H1 (cell line): ENCODE results near the gene NR5A1. TPM values are rescaled to one million over a fixed set of nuclear protein-coding genes. Genes with fewer than 3 reads are reported as not detected.

Experiments
- CTCF ChIA-PET: fragments of 300-600 bp; sonication (Branson Sonifier 250); formaldehyde crosslinking; loops from one replicate; lab custom pipeline; 2021; ENCODE audit not compliant: partially characterized antibody; lab: Charles Lee
- POLR2A ChIA-PET: fragments of 300-600 bp; sonication (Branson Sonifier 250); formaldehyde crosslinking; loops from one replicate; lab custom pipeline; 2021; ENCODE audit warnings: inconsistent platforms; ENCODE audit not compliant: partially characterized antibody; lab: Charles Lee
- DNase-seq, 2 experiments: peaks; one replicate each; pipeline versions ENCODE4 v3.0.0 to v3.0.0-alpha.2; 2010 to 2022; ENCODE audit warnings: low spot score in 2 of 2, low read depth in 1 of 2, mixed read lengths in 1 of 2
- FAIRE-seq: peaks from 2 replicates; lab custom pipeline; 2011; peaks lifted over from hg19 to GRCh38; lab: Jason Lieb, UNC
- H2AFZ ChIP-seq: 2 replicates; pipeline ENCODE4 v1.8.1; 2012; ENCODE audit warnings: low read length, inconsistent platforms
- H2AK5ac ChIP-seq: 2 replicates; pipeline ENCODE4 v1.6.1; 2013; ENCODE audit warnings: low read depth, low read length
- H2BK120ac ChIP-seq: replicated peaks from 2 replicates; pipeline ENCODE3; 2013; ENCODE audit warnings: low read depth, low read length, inconsistent platforms
- H2BK12ac ChIP-seq: 2 replicates; pipeline ENCODE4 v1.6.1; 2013; ENCODE audit warnings: low read depth, low read length
- H2BK15ac ChIP-seq: 2 replicates; pipeline ENCODE4 v1.6.1; 2013; ENCODE audit warnings: low read length
- H2BK20ac ChIP-seq: 2 replicates; pipeline ENCODE4 v1.6.1; 2013; ENCODE audit warnings: low read length
- H2BK5ac ChIP-seq: 2 replicates; pipeline ENCODE4 v1.6.1; 2013; ENCODE audit warnings: low read depth, low read length
- H3K14ac ChIP-seq: 2 replicates; pipeline ENCODE4 v1.6.1; 2013; ENCODE audit warnings: inconsistent platforms; ENCODE audit not compliant: insufficient read length
- H3K18ac ChIP-seq: 2 replicates; pipeline ENCODE4 v1.6.1; 2013; ENCODE audit warnings: low read length; ENCODE audit errors: extremely low read depth
- H3K23ac ChIP-seq: 2 replicates; pipeline ENCODE4 v1.6.1; 2013; ENCODE audit warnings: inconsistent platforms; ENCODE audit not compliant: insufficient read length
- H3K23me2 ChIP-seq: 2 replicates; pipeline ENCODE4 v1.6.1; 2013; ENCODE audit warnings: low read depth, low read length
- H3K27ac ChIP-seq: 2 replicates; pipeline ENCODE4 v1.6.1; 2011; ENCODE audit warnings: low read depth, low read length, inconsistent platforms
- H3K27me3 ChIP-seq, 4 experiments: replicated peaks in 1 of 4; 1 replicate in 1 of 4; 2 replicates in 3 of 4; pipeline versions ENCODE4 v1.6.1 to v1.8.1; 2011 to 2013; ENCODE audit warnings: low read length in 3 of 4, mild to moderate bottlenecking in 3 of 4, inconsistent platforms in 2 of 4, mixed read lengths in 2 of 4, moderate library complexity in 1 of 4; ENCODE audit not compliant: control insufficient read depth in 3 of 4, insufficient read depth in 3 of 4; ENCODE audit errors: extremely low read depth in 1 of 4
- H3K36me3 ChIP-seq, 4 experiments: 2 replicates each; pipeline versions ENCODE4 v1.6.1 to v1.8.1; 2011 to 2013; ENCODE audit warnings: mild to moderate bottlenecking in 4 of 4, low read length in 3 of 4, moderate library complexity in 2 of 4, control low read depth in 1 of 4, inconsistent platforms in 1 of 4; ENCODE audit not compliant: insufficient read depth in 4 of 4, control insufficient read depth in 2 of 4
- H3K4ac ChIP-seq: replicated peaks from 2 replicates; pipeline ENCODE3; 2013; ENCODE audit warnings: low read length, low read depth, mixed read lengths, inconsistent platforms; ENCODE audit not compliant: insufficient read length
- H3K4me1 ChIP-seq, 4 experiments: replicated peaks in 1 of 4; 1 replicate in 1 of 4; 2 replicates in 3 of 4; pipeline versions ENCODE4 v1.6.1 to v1.8.1; 2011 to 2013; ENCODE audit warnings: low read length in 3 of 4, inconsistent platforms in 2 of 4, mixed read lengths in 1 of 4; ENCODE audit not compliant: insufficient read depth in 4 of 4, control insufficient read depth in 3 of 4
- H3K4me2 ChIP-seq, 2 experiments: 2 replicates each; pipeline versions ENCODE4 v1.6.1 to v1.8.1; 2011 to 2013; ENCODE audit warnings: low read depth in 2 of 2, low read length in 2 of 2, control low read depth in 1 of 2, inconsistent platforms in 1 of 2, mild to moderate bottlenecking in 1 of 2; ENCODE audit not compliant: insufficient read depth in 1 of 2
- H3K4me3 ChIP-seq, 4 experiments: fragments of 200-600, 300-600 bp in 1 of 4; sonication (generic), shearing (Covaris generic), sonication (Bioruptor Twin) in 1 of 4; 2 replicates each; pipeline versions ENCODE4 v1.5.1 to v1.8.1; 2011 to 2016; ENCODE audit warnings: low read length in 4 of 4, low read depth in 3 of 4, control low read depth in 2 of 4, inconsistent platforms in 2 of 4, mild to moderate bottlenecking in 2 of 4, mixed read lengths in 1 of 4, moderate library complexity in 1 of 4; ENCODE audit not compliant: insufficient read depth in 2 of 4; ENCODE audit errors: extremely low read depth in 1 of 4
- H3K56ac ChIP-seq: replicated peaks from 2 replicates; pipeline ENCODE3; 2013; ENCODE audit warnings: low read depth, mild to moderate bottlenecking, mixed read lengths, low read length, inconsistent platforms; ENCODE audit not compliant: insufficient read length
- H3K79me1 ChIP-seq: 2 replicates; pipeline ENCODE4 v1.6.1; 2013; ENCODE audit warnings: low read depth, low read length, control low read depth
- H3K79me2 ChIP-seq, 2 experiments: 2 replicates each; pipeline versions ENCODE4 v1.6.1 to v1.8.1; 2012 to 2013; ENCODE audit warnings: low read length in 2 of 2, mild to moderate bottlenecking in 2 of 2, inconsistent platforms in 1 of 2; ENCODE audit not compliant: insufficient read depth in 2 of 2, control insufficient read depth in 1 of 2
- H3K9ac ChIP-seq, 4 experiments: replicated peaks in 1 of 4; 1 replicate in 1 of 4; 2 replicates in 3 of 4; pipeline versions ENCODE4 v1.6.1 to v1.8.1; 2011 to 2013; ENCODE audit warnings: low read depth in 3 of 4, low read length in 3 of 4, control low read depth in 2 of 4, mild to moderate bottlenecking in 2 of 4, moderate library complexity in 2 of 4, inconsistent platforms in 1 of 4; ENCODE audit errors: extremely low read depth in 1 of 4
- H3K9me3 ChIP-seq, 2 experiments: 2 replicates each; pipeline versions ENCODE4 v1.6.1 to v1.8.1; 2012 to 2013; ENCODE audit warnings: mild to moderate bottlenecking in 2 of 2, moderate library complexity in 2 of 2, control low read depth in 1 of 2, inconsistent platforms in 1 of 2, low read depth in 1 of 2, low read length in 1 of 2, mixed read lengths in 1 of 2; ENCODE audit not compliant: insufficient read depth in 2 of 2
- H4K20me1 ChIP-seq, 2 experiments: replicated peaks in 1 of 2; 2 replicates each; pipeline versions ENCODE3 to v1.8.1; 2011 to 2013; ENCODE audit warnings: inconsistent platforms in 2 of 2, low read length in 2 of 2, mild to moderate bottlenecking in 1 of 2; ENCODE audit not compliant: insufficient read depth in 2 of 2, control insufficient read depth in 1 of 2
- H4K5ac ChIP-seq: 2 replicates; pipeline ENCODE4 v1.6.1; 2013; ENCODE audit warnings: low read length, low read depth, mixed read lengths, inconsistent platforms; ENCODE audit not compliant: insufficient read length
- H4K8ac ChIP-seq: 2 replicates; pipeline ENCODE4 v1.8.0; 2013; ENCODE audit warnings: mild to moderate bottlenecking, moderate library complexity, low read length, inconsistent platforms; ENCODE audit not compliant: insufficient read depth; ENCODE audit errors: extremely low read depth
- H4K91ac ChIP-seq: replicated peaks from 2 replicates; pipeline ENCODE3; 2013; ENCODE audit warnings: low read length, mixed read lengths, inconsistent platforms; ENCODE audit not compliant: insufficient read length
- JUND ChIP-seq: IDR thresholded peaks from 2 replicates; pipeline ENCODE4 v1.6.1; 2011; ENCODE audit warnings: mild to moderate bottlenecking, improper control_type of control experiment, low read length
- POLR2A ChIP-seq, 2 experiments: IDR thresholded peaks; 1 replicate in 1 of 2; 2 replicates in 1 of 2; pipeline ENCODE4 v1.6.1; 2011; ENCODE audit warnings: low read depth in 2 of 2, low read length in 2 of 2, mild to moderate bottlenecking in 2 of 2; ENCODE audit errors: control extremely low read depth in 1 of 2
- POU5F1 ChIP-seq: IDR thresholded peaks from 2 replicates; pipeline ENCODE4 v1.6.1; 2011; ENCODE audit warnings: low read depth, mild to moderate bottlenecking, low read length, moderate library complexity
- SIN3A ChIP-seq, 2 experiments: IDR thresholded peaks in 1 of 2; conservative IDR thresholded peaks in 1 of 2; 2 replicates each; pipeline ENCODE4 v1.6.1; 2011 to 2012; ENCODE audit warnings: low read length in 2 of 2, improper control_type of control experiment in 1 of 2, low read depth in 1 of 2, mild to moderate bottlenecking in 1 of 2
- SIX5 ChIP-seq: IDR thresholded peaks from 2 replicates; pipeline ENCODE4 v1.6.1; 2011; ENCODE audit warnings: mild to moderate bottlenecking, low read depth, low read length
- SP2 ChIP-seq: IDR thresholded peaks from 2 replicates; pipeline ENCODE4 v1.6.1; 2012; ENCODE audit warnings: mild to moderate bottlenecking, low read length, inconsistent platforms
- SUZ12 ChIP-seq: fragments of 200-600 bp; sonication (generic); IDR thresholded peaks from 2 replicates; pipeline ENCODE4 v1.6.1; 2012; ENCODE audit warnings: mild to moderate bottlenecking, inconsistent platforms, low read length, moderate library complexity, mixed read lengths
- TEAD4 ChIP-seq: IDR thresholded peaks from 2 replicates; pipeline ENCODE4 v1.6.1; 2012; ENCODE audit warnings: low read depth, low read length, inconsistent platforms, mixed read lengths
- polyA plus RNA-seq, 7 experiments: library from polyadenylated mRNA; depleted of rRNA in 3 of 7; stranded (reverse) in 5 of 7; unstranded in 2 of 7; fragments of >200 nt in 5 of 7; fragments of 200-250 nt in 2 of 7; gene quantifications; 1 replicate in 5 of 7; 2 replicates in 1 of 7; 4 replicates in 1 of 7; pipeline versions ENCODE4 v1.2.1 to v1.2.3, GENCODE V29; 2011 to 2013; ENCODE audit warnings: missing spikeins in 2 of 7, mixed read lengths in 2 of 7
- total RNA-seq: library from RNA; stranded (reverse); fragmentation: NEBNext Ultra II Directional; extraction: Animal tissue kit (Norgen Biotek cat#: 25700); gene quantifications from 2 replicates; pipeline ENCODE4 v1.2.1, GENCODE V29; 2021
- TF ChIP-seq, protein P1 (sequence below): IDR thresholded peaks from 2 replicates; pipeline ENCODE4 v1.6.1; 2011; ENCODE audit warnings: low read depth, mild to moderate bottlenecking, low read length; ENCODE audit not compliant: insufficient read depth

The NR5A1 gene
- total and polyA plus RNA-seq, 2 of the 8 experiments (the other 6 are each of a cell fraction or from before 2014, with no cell fraction given): 0.29 to 0.58 TPM

DNA sequence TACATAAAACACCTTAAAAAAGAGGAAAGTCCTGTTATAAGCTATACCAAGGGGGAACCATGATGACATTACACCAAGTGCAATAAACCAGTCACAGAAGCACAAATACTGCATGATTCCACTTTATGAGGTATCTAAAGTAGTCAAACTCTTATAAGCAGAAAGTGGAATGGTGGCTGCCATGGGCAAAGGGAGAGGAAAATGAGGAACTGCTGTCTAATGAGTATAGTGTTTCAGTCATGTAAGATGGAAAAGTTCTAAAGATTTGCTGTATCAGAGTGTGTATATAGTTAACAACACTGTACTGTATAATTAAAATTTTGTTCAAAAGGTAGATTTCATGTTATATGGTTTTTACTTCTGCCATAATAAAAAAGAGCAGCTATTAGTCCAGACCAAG, 34.6 kb upstream of the NR5A1 start:
- Histone ChIP-seq H4K8ac (no peak overlapping the region), H3K14ac (no peak overlapping the region)
- POLR2A ChIA-PET: no interaction called here
- TF ChIP-seq POU5F1 (no peak), SP2 (no peak), TEAD4 (no peak), POLR2A (IDR thresholded peaks at IDR 0.05; ENCODE audit: control extremely low read depth in 1 of 2, low read depth in 2 of 2, low read length in 2 of 2) (no peak), SIN3A (conservative IDR thresholded peaks at IDR 0.05 in 1 of 2, IDR thresholded peaks at IDR 0.05 in 1 of 2; ENCODE audit: low read depth in 1 of 2, low read length in 2 of 2) (no peak), JUND (no peak), SUZ12 (no peak), SIX5 (no peak)
- TF ChIP-seq, protein P1, sequence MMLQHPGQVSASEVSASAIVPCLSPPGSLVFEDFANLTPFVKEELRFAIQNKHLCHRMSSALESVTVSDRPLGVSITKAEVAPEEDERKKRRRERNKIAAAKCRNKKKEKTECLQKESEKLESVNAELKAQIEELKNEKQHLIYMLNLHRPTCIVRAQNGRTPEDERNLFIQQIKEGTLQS: no peak
- TF ChIP-seq, all 59 proteins: peak for 0
- H4K91ac ChIP-seq: no peak overlapping the region
- H3K4me1 ChIP-seq: no peaks in the 10 kb centered on the region; a peak in 1 of 7 replicates
- H3K27ac ChIP-seq: no peak overlapping the region
- H2BK15ac ChIP-seq: no peak overlapping the region
- no peak for FAIRE-seq
- H3K4me2 ChIP-seq: no peak overlapping the region
- no peak overlapping the region for H4K5ac ChIP-seq
- H2BK120ac ChIP-seq: no peak overlapping the region
- no peak for DNase-seq
- H3K18ac ChIP-seq: no peak overlapping the region
- H3K23ac ChIP-seq: no peak overlapping the region
- no peak overlapping the region for H3K56ac ChIP-seq
- H2BK5ac ChIP-seq: no peak overlapping the region
- H3K9me3 ChIP-seq: no peaks in the 10 kb centered on the region
- peaks cover 2% of the 10 kb centered on the region in 2 experiments for H4K20me1 ChIP-seq
- H3K36me3 ChIP-seq: peaks cover 9 to 36% (median 30%) of the 10 kb centered on the region in 4 experiments
- H3K27me3 ChIP-seq: no peaks in the 10 kb centered on the region
- no peak overlapping the region for H2BK12ac ChIP-seq
- no peak overlapping the region for H3K9ac ChIP-seq
- H2AK5ac ChIP-seq: no peak overlapping the region
- H3K23me2 ChIP-seq: no peaks in the 10 kb centered on the region
- H2BK20ac ChIP-seq: no peak overlapping the region
- no peak overlapping the region for H2AFZ ChIP-seq
- CTCF ChIA-PET: interaction anchor here (2.0 kb wide), 1 partner anchor 76 kb away, joined by 7 read pairs; no protein-coding TSS in a partner anchor
- H3K4me3 ChIP-seq: no peak overlapping the region
- H3K79me2 ChIP-seq: 0 out of 4 replicates have a peak, but pooled peaks cover 0 to 3% of the 10 kb centered on the region in 2 experiments
- H3K4ac ChIP-seq: no peak overlapping the region
- no peaks in the 10 kb centered on the region for H3K79me1 ChIP-seq
